PC-3 (cell line): ENCODE data around the gene SKAP1. TPM values are rescaled to one million over a fixed set of nuclear protein-coding genes. Genes with fewer than 3 reads are reported as not detected.

Experiments used
- ATAC-seq: fragments of 200-7000 bp; cut with Tn5 transposase; 2 replicates; pipeline ENCODE4 v1.9.1; 2020; ENCODE audit warnings: mild to moderate bottlenecking, moderate library complexity
- BruUV-seq: library from RNA; stranded (reverse); fragments of 400-500 nt; replicated peaks from 2 replicates; lab custom pipeline; 2021; lab: Mats Ljungman, UMichigan
- CTCF ChIA-PET: fragments of 300-600 bp; sonication (Branson Sonifier 250); formaldehyde crosslinking; loops from one replicate; lab custom pipeline; 2022; ENCODE audit warnings: antibody characterized with exemption; lab: Charles Lee
- POLR2A ChIA-PET: fragments of 300-600 bp; sonication (Branson Sonifier 250); formaldehyde crosslinking; loops from one replicate; lab custom pipeline; 2022; ENCODE audit warnings: antibody characterized with exemption; ENCODE audit not compliant: unreplicated experiment; lab: Charles Lee
- DNase-seq: peaks from one replicate; pipeline ENCODE4 v3.0.0-alpha.2; 2015
- H2AFZ ChIP-seq: fragments of 300-600 bp; sonication (generic); 2 replicates; pipeline ENCODE4 v1.6.0; 2016; ENCODE audit warnings: antibody characterized with exemption, low read length
- H3F3A ChIP-seq: fragments of 300-600 bp; sonication (generic); one replicate; pipeline ENCODE4 v1.6.0; 2017; ENCODE audit warnings: antibody characterized with exemption, low read length, control low read depth, mild to moderate bottlenecking; ENCODE audit not compliant: unreplicated experiment
- H3K27ac ChIP-seq: fragments of 300-600 bp; sonication (generic); 2 replicates; pipeline ENCODE4 v1.5.1; 2016; ENCODE audit warnings: mild to moderate bottlenecking, low read length
- H3K27me3 ChIP-seq: fragments of 300-600 bp; sonication (generic); 2 replicates; pipeline ENCODE4 v1.6.1; 2016; ENCODE audit warnings: low read length, mixed read lengths
- H3K36me3 ChIP-seq: fragments of 300-600 bp; sonication (generic); 2 replicates; pipeline ENCODE4 v1.6.1; 2016; ENCODE audit warnings: low read depth, mixed run types, low read length, mixed read lengths
- H3K4me1 ChIP-seq: fragments of 300-600 bp; sonication (generic); 2 replicates; pipeline ENCODE4 v1.5.1; 2016; ENCODE audit warnings: low read length; ENCODE audit not compliant: insufficient read depth
- H3K4me2 ChIP-seq: fragments of 300-600 bp; sonication (generic); 2 replicates; pipeline ENCODE4 v1.6.0; 2016; ENCODE audit warnings: low read length
- H3K4me3 ChIP-seq: fragments of 300-600 bp; sonication (generic); 2 replicates; pipeline ENCODE4 v1.5.1; 2016; ENCODE audit warnings: mild to moderate bottlenecking, low read length, mixed read lengths
- H3K79me2 ChIP-seq: fragments of 300-600 bp; sonication (generic); 2 replicates; pipeline ENCODE4 v1.6.1; 2017; ENCODE audit warnings: low read length, mixed read lengths
- H3K9ac ChIP-seq: fragments of 300-600 bp; sonication (generic); 2 replicates; pipeline ENCODE4 v1.6.0; 2016; ENCODE audit warnings: mild to moderate bottlenecking, low read length
- H3K9me2 ChIP-seq: fragments of 300-600 bp; sonication (generic); replicated peaks from 2 replicates; pipeline ENCODE4 v1.6.1; 2016; ENCODE audit warnings: mixed run types, low read length, mixed read lengths
- H3K9me3 ChIP-seq: fragments of 300-600 bp; sonication (generic); 2 replicates; pipeline ENCODE4 v1.6.1; 2016; ENCODE audit warnings: low read length, mixed read lengths
- H4K20me1 ChIP-seq: fragments of 300-600 bp; sonication (generic); 2 replicates; pipeline ENCODE4 v1.6.1; 2016; ENCODE audit warnings: low read length, mixed read lengths
- CTCF ChIP-seq: fragments of 300-600 bp; sonication (generic); conservative IDR thresholded peaks from 2 replicates; pipeline ENCODE4 v1.5.1; 2017; ENCODE audit warnings: antibody characterized with exemption, low read depth, mild to moderate bottlenecking, low read length
- EZH2 ChIP-seq: fragments of 300-600 bp; sonication (generic); IDR thresholded peaks from one replicate; pipeline ENCODE4 v1.6.1; 2017; ENCODE audit warnings: antibody characterized with exemption, mild to moderate bottlenecking, low read length; ENCODE audit not compliant: unreplicated experiment
- EZH2phosphoT487 ChIP-seq: fragments of 300-600 bp; sonication (generic); IDR thresholded peaks from 2 replicates; pipeline ENCODE4 v1.6.1; 2018; ENCODE audit warnings: mild to moderate bottlenecking, antibody characterized with exemption, low read length, borderline replicate concordance
- intact Hi-C: fragments of 100-400 bp; cut with micrococcal nuclease; formaldehyde crosslinking; loops from 2 replicates; pipeline ENCODE4 v1.9.0; 2023
- total RNA-seq: library from RNA; depleted of rRNA; stranded (reverse); fragments of >200 nt; gene quantifications from 2 replicates; pipeline ENCODE4 v1.2.3, GENCODE V29; 2014

SKAP1 gene
- total RNA-seq, 1 experiment from 2014 or later: not detected

- ChIA-PET POLR2A (no interaction called here), CTCF (no interaction called here)
- BruUV-seq: no TSS peak
- peaks cover 10% of the 10 kb centered on the region; the same call in 1 of the 2 replicates for H3K27me3 ChIP-seq
- H3K27ac ChIP-seq: no peak overlapping the region
- ATAC-seq: no peak
- H3K4me3 ChIP-seq: no peak overlapping the region
- no peaks in the 10 kb centered on the region for H3K9me2 ChIP-seq
- no peaks in the 10 kb centered on the region for H3K79me2 ChIP-seq
- no peak overlapping the region for H3K4me2 ChIP-seq
- H3K4me1 ChIP-seq: peaks cover 4% of the 10 kb centered on the region
- intact Hi-C loops: no loop called here
- TF ChIP-seq CTCF: no peak
- TF ChIP-seq EZH2: no peak
- TF ChIP-seq EZH2phosphoT487: no peak
- no peaks in the 10 kb centered on the region for H3K9me3 ChIP-seq
- DNase-seq: no peak
- no peaks in the 10 kb centered on the region for H3F3A ChIP-seq
- no peaks in the 10 kb centered on the region for H3K36me3 ChIP-seq
- H3K9ac ChIP-seq: no peak overlapping the region
- H4K20me1 ChIP-seq: no peaks in the 10 kb centered on the region
- H2AFZ ChIP-seq: no peak overlapping the region
These were observed 245.3 kb downstream of the SKAP1 start for GRCh38 chr17:48184721-48185120.

- DNase-seq (peak; percentile 69), ATAC-seq (peak; percentile 77)
- Histone ChIP-seq H4K20me1 (no peaks in the 10 kb centered on the region), H3K79me2 (no peaks in the 10 kb centered on the region), H3K4me1 (peaks cover 11% of the 10 kb centered on the region), H3K9ac (no peak overlapping the region), H3K4me2 (no peak overlapping the region), H3K4me3 (no peak overlapping the region), H3K9me3 (no peaks in the 10 kb centered on the region), H3K27ac (no peak overlapping the region), H3K27me3 (peaks cover 10% of the 10 kb centered on the region; the same call in 1 of the 2 replicates), H3F3A (no peaks in the 10 kb centered on the region), H2AFZ (no peak overlapping the region), H3K9me2 (no peaks in the 10 kb centered on the region), H3K36me3 (no peaks in the 10 kb centered on the region)
- BruUV-seq: no TSS peak
- ChIA-PET POLR2A (interaction anchor here (0.6 kb wide), 1 partner anchor 73 kb away, joined by 5 read pairs; no protein-coding TSS in a partner anchor), CTCF (interaction anchor here (1.1 to 1.8 kb wide), 3 partner anchors 32 to 81 kb away, joined by 3 to 10 read pairs (median 9); no protein-coding TSS in a partner anchor)
- peak; percentile 92 for TF ChIP-seq CTCF
- no peak for TF ChIP-seq EZH2phosphoT487
- no peak for TF ChIP-seq EZH2
- intact Hi-C loops: loop anchor here (1.0 to 2.0 kb wide), 3 partner anchors 33 to 149 kb away; no protein-coding TSS in a partner anchor
These were observed 248.4 kb downstream of the SKAP1 start for GRCh38 chr17:48181653-48182052.

GRCh38 chr17:48180842-48181629 lies 249.0 kb downstream of the SKAP1 start:
- POLR2A ChIA-PET: no interaction called here
- ATAC-seq (no peak), DNase-seq (no peak)
- Histone ChIP-seq H3K4me1 (peaks cover 11% of the 10 kb centered on the region), H3K27ac (no peak overlapping the region), H3F3A (no peaks in the 10 kb centered on the region), H3K9me3 (no peaks in the 10 kb centered on the region), H3K79me2 (no peaks in the 10 kb centered on the region), H3K9ac (no peak overlapping the region), H3K9me2 (no peaks in the 10 kb centered on the region), H3K36me3 (no peaks in the 10 kb centered on the region), H2AFZ (no peak overlapping the region), H3K27me3 (peaks cover 10% of the 10 kb centered on the region; the same call in 1 of the 2 replicates), H4K20me1 (no peaks in the 10 kb centered on the region), H3K4me3 (no peak overlapping the region), H3K4me2 (no peak overlapping the region)
- no TSS peak for BruUV-seq
- intact Hi-C loops: loop anchor here (1.0 to 2.0 kb wide), 3 partner anchors 34 to 149 kb away; no protein-coding TSS in a partner anchor
- CTCF ChIA-PET: interaction anchor here (1.1 to 1.8 kb wide), 2 partner anchors 34 to 82 kb away, joined by 3 to 9 read pairs; no protein-coding TSS in a partner anchor
- no peak for TF ChIP-seq EZH2
- no peak for TF ChIP-seq CTCF
- no peak for TF ChIP-seq EZH2phosphoT487
